A549 treated with CORT108297 at 1 μM for 4 hours (cell line): ENCODE measurements around the gene RASSF9. TPM values are rescaled to one million over a fixed set of nuclear protein-coding genes. Genes with fewer than 3 reads are reported as not detected.

ENCODE experiments used
- total RNA-seq: library from RNA; stranded (reverse); fragments of 200-300 nt; extraction: Qiagen RNA extraction; gene quantifications from 5 replicates; pipeline ENCODE4 v1.2.3, GENCODE V29; 2022

The RASSF9 gene
- 0.37 to 0.67 TPM (median 0.63 TPM) in 5 replicates for total RNA-seq

DNA sequence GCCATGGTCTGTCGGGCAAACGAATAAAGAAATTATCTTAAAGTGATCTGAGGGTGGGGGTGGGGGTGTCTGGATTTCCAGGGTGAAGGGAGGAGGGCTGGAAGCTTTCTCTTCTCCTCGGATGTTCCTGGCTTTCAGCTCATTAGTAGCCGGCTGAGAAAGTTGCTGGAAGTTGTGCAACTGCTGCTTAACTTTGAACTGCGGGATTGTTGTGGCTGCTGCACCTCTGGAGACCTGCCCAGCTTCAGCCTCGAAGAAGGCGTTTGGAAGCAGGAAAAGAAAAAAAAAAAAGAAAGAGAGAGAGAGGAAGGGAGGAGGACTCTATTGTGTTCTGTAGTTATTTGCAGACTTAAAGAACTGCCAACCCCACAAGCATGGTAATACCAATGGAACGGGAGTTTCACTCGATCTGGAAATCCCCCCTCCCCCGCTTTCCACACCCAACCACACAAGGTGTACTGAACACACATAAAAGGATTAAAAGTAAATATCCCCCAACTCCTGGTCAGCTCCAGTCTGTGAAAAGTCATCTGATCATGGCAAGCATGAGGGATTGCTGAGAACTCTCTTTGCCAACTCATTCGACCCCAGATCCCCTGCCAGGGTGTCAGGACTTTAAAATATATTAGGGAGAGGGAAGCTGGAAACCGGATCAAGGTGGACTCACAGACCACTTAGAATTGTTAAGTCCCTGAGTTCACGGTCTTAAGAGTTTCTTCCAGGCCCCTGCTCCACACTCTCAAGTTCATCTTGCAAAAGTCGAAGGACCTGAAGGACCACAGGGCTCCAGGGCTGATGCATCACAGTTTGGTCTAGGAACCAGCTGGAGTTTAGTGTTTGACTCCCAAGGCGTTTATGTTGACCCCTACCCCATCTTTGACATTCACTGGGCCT, at the start of gene RASSF9:
TSS of gene RASSF9 (minus strand) at position 213 of the 894 bp plus-strand sequence. CDS start at position 5, 208 bp downstream.

DNA sequence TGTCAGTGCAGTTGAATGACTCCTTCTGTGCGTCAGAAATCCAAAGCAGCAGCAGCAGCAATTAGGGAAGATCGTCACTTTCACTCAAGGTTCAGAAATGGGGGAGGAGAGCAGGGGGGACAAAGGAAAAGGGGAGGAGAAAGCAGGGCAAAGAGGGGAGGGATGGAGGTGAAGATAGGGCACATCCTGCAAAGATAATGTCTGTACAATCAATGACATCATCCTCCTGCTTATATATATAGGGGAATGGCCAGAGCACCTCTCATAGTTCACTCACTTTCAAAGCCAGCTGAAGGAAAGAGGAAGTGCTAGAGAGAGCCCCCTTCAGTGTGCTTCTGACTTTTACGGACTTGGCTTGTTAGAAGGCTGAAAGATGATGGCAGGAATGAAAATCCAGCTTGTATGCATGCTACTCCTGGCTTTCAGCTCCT, 37.8 kb upstream of the RASSF9 start, which contains the start of gene NTS:
TSS of gene NTS (plus strand) at position 265 of the 431 bp plus-strand sequence. CDS start at position 374, 109 bp downstream.

Other genes with a start within 250 kb of the RASSF9 start
- 57.2 to 88.6 TPM (median 80.6 TPM) in 5 replicates for gene NTS, start 37.9 kb upstream of the RASSF9 start, total RNA-seq